CD4-positive, alpha-beta T cell treated with Interleukin-6 at 100 ng/mL for 8 hours (primary cell): Measurements from ENCODE around the gene SNRNP27.

Experiments
- DNase-seq: peaks from one replicate; pipeline ENCODE4 v3.0.0-alpha.2; 2020; ENCODE audit warnings: mixed read lengths, low spot score

SNRNP27 gene

DNA sequence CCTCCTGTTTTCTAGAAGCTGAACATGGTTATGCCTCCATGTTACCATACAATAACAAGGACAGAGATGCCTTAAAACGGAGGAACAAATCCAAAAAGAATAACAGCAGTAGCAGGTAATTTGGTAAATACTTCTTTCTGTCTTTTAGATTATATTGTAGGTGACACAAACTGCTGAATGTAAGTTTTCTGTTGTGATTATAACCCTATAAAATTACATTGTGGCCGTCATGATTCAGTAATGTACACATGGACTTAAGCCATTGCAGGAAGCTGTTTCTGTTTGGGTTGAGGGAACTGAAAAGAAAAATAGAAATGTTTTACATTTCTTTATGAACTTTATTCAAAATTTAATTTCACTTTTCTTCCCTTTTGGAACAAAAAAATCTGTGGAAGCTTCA is 22.4 kb downstream of the SNRNP27 start:
- no peak for DNase-seq

DNA sequence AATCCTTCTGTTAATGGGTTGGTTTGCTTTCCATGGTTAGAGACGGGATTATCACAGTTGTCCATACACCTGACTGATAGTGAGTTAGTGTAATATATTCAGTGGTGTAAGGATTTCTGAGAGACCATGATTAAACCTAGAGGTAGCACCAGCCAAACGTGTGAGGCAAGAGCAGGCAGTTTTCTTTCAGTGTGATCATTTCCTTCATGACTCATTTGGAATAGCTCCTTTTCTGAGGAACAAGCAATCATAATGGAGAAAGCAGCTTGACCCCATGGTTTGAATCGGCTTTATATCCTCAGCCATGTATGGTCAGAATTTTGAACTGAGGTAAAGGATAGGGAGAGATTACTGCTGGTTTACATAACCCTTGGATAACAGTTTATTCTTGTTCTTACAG is 24.1 kb downstream of the SNRNP27 start:
- DNase-seq, result no peak

DNA sequence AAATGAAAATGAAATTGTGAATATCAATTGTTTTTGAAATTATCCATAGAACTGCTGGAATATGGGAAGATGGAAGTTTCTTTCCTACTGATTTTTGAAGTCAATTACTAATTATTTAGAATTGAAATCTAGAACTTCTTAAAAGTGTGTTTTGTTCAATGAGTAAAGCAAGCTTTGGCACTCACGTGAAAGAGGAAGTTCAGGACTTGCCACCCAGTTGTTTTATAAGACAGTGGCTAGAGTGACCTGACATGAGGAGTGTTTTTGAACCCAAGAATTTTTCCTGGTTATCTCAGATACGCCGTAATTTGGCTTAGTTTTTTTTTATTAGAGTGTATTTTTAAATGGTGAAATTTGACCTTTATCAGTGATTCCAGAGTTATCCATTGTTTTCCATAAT is 24.6 kb downstream of the SNRNP27 start:
- DNase-seq, result no peak

DNA sequence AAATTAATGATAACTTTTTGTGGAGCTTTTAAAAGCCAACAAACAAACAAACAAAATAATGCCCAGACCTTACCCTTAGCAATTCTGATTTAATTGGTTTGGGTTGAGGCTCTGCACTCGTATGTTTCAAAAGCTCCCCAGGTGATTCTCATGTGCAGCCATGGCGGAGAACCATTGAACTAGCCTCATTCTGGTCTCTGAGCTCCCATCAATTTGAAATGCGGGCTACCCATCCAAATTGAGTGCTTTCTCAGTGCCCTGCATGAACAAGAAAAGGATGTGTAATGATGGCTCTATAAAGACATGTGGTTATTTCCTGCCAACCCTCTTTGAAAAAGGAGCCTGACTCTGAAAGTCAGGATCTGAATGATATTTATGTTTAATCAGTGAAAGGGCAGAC is 29.4 kb downstream of the SNRNP27 start:
- DNase-seq, result no peak

DNA sequence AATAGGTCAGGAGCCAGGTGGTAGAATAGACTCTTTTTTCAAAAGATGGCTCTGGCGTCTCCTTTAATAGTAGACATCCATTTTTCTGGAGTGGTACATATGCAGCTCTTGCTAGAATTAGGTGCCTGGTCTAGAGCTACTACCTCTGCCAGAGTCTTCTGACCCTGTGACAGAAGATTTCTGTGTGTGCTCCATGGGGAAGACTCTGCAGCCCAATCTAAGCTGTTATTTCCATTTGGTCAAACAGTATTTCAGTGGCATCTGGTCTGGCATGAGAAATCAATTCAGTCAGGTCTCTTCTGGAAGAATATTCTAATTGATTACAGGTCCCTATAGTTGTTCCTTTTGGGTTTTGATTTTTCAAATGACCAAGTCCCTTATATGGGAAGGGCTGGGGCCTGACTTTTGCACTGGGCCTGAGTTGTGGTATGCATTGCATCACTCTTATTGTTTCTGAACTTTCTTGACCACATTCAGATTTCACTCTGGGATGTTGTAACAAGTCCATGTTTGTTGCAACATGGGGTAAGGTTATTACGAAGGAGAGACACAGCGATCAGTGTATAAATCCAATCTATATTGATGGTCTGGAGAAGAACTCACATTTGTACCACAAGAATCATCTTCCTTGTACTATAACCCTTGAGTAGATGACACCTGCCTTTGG is 33.2 kb downstream of the SNRNP27 start:
- DNase-seq, result no peak

DNA sequence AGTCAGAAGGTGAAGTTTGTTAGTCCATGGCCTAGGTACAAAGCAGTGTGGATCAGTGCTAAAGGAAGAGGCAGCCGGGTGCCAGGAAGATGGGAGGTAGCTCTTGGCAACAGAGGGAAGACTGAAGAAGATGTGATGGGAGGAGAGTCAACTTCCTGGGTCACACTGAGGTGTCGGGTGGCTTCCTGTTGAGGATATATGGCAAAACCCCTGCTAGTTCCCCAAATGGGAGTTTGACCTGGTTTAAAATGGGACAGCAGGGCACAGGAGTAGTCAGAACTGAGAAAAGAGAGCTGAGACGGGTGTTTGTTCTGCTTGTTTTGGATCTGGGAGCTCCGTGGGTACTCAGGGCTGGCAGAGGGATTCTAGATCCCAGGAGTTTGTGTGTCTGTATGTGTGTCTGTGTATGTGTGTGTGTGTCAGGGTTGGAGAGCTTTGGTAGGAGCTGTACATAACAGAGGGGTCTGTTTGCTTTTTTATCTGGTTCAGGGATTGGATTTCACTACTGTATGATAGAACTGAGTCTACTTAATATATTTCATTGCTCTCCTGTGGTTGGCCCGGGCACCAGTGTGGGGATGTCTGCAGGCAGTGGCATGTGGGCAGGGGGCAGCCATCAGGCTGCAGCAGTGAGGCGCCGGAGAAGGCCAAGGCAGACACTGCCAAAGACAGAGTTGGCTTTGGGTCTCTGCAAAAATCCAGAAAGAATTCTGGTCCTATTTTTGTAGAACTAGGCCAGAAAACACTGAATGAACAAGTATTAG is 38.3 kb downstream of the SNRNP27 start:
- DNase-seq, result no peak

DNA sequence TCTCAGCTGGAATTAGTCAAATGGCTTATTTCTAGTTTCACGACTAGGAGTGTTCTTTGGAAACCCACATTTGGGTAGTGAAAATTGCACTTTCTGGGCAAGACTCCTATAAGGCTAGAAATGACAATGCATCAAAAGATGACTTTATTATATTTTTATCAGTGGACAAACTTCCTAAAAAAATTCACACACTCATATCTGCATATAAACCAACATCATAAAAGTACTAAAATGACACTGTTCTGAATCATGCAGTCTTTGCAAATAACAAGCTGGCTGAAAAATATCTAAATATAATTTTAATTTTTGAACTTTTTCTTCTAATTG is 38.8 kb downstream of the SNRNP27 start:
- DNase-seq, result no peak

DNA sequence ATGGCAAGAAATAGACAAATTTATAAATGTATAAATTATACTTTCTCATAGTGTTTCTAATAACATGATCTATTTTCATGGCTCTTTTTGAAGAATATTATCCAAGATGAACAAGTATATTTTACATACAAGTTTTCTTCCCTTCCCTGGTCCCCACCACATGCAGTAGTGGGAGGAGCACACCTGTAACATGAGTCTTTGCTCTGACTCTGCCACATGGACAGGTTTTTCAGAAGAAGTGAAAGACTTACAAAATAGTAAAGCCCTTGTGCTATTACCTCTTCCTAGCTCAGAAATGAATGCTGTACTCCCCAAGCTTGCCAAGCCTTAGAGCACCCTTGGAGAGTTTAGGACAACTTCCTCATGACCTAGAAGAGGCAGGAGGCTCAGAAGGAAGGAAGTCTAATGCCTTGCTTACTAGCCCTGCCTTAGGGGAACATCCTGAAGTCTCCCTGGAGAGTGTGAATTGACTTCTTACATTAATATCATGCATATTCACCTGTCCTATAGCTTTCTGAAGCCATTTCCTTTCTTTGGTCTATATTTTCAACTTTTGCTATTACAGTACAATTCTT is 39.6 kb downstream of the SNRNP27 start:
- no peak for DNase-seq

DNA sequence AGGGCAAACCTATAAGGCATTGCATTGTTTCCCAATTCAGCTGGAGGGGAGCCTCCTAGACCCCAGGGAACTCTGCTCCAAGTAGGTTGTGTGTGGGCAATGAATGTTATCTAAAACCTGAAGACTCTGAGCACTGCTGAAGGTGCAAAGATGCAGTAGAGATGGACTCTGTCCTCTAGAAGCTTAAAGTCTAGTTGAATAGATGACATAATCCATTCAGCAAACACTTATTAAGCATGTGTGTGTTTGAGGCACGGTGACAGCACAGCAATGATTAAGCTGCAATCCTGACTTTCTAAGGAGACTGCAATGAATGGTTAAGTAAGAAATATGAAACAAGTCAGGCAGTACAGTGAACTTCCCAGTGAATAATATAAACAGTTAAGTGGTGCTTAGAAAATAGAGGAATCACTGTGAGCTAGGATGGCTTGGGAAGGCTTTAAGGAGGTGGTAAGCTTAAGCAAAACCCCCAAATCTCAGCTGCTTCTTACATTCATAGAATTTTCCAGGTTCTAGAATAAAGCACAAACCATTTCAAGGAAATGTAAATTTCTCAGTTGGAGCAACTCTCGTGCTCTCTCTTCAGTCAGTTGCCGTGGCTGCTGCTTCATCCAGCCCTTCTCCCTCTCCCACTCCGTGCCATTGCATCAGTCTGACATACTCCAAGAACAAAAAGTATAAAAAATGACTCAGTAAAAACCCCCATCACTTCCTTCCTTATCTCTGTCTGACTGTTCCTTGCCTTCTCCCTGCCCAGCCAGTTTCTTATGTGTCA is 40.3 kb downstream of the SNRNP27 start:
- no peak for DNase-seq

DNA sequence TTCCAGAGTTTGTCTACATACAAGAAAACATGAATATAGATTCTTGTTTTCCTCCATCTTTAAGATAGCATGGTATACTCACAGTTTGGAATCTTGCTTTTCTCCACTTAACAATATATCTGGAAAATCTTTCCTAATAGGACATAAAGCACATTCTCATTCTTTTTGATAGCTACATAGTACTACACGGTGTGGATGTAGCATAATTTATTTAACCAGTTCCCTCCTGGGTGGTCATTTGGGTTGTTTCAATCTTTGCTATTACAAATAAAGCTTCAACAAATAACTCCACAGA is 40.8 kb downstream of the SNRNP27 start:
- DNase-seq, result no peak

DNA sequence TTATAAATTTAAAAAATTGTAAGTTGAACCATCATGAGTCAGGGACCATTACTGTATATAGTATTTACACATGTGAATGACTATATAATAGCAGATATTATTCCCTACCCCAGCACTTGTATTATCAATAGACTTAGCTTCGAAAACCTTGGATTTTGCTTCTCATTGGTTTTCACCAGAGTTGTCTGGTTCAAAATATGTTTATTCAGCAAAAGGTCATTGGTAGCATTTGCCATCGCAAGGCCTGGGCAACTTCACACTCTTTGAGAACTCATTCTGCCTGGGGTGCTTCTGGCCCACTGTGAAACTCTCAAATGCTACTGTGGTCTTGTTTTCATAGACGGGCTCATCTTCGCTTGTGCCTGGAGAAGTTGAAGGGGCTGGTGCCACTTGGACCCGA is 41.3 kb downstream of the SNRNP27 start:
- no peak for DNase-seq

DNA sequence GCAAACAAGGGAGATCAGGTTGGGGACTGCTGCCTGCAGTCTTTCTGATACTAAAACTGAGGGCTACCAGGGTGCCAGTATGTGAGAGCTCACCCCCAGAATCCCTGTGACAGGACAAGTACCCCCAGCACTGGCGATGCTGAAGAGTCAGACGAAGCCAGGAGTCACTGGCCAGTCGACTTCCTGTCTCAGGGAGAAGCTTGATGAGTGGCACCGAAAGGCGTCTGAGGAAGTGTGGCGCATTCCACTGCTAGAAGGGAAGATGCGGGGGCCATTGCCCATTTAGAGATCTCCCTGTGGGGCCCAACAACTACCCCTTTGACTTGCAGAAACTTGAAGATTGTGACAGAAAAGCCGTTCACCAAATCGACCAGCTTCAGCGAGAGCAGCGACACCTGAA is 43.1 kb downstream of the SNRNP27 start:
- no peak for DNase-seq

DNA sequence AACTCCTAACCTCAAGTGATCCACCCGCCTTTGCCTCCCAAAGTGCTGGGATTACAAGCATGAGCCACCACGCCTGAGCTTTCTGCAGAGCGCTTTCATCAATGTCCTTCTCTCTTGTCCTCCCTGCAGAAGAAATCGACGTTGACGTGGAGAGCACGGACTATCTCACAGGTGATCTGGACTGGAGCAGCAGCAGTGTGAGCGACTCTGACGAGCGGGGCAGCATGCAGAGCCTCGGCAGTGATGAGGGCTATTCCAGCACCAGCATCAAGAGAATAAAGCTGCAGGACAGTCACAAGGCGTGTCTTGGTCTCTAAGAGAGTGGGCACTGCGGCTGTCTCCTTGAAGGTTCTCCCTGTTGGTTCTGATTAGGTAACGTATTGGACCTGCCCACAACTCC is 44.2 kb downstream of the SNRNP27 start:
- no peak for DNase-seq

DNA sequence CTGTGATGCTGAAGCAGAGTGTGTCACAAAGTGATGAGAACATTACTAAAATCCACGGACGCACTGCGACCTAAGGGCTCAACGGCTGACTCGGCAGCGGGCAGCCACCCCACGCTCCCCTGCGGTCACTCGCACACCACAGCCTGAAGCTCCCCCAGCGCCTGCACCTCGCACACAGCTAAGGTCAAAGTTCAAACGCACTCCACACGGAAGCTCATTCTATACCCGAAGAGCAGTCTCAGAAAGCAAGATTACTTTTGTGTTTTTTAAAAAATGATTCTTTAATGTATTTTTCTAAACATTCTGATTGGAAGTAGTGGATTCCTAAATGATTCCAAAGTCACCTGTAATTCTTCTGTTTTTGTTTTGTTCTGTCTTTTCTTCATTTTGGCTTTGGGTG is 46.0 kb downstream of the SNRNP27 start:
- no peak for DNase-seq

DNA sequence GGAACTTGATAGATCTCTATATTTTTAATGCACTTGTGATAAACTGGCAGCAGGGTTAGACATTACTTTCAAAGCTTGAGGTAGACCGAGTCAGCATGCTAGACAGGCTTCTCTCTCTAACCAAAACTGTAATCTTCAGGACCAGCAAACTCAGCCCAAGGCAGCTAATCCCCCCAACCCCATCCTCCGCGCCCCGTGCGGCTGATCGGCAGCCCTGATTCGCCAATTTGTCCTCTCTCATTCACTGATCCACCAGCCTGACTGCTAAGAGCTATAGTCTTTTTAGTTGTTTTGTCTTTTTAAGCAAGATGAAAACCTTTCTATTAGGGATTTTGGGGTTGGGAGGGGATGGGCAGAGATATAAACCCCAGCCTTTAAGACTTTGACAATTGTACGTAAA is 46.9 kb downstream of the SNRNP27 start:
- DNase-seq, result no peak

DNA sequence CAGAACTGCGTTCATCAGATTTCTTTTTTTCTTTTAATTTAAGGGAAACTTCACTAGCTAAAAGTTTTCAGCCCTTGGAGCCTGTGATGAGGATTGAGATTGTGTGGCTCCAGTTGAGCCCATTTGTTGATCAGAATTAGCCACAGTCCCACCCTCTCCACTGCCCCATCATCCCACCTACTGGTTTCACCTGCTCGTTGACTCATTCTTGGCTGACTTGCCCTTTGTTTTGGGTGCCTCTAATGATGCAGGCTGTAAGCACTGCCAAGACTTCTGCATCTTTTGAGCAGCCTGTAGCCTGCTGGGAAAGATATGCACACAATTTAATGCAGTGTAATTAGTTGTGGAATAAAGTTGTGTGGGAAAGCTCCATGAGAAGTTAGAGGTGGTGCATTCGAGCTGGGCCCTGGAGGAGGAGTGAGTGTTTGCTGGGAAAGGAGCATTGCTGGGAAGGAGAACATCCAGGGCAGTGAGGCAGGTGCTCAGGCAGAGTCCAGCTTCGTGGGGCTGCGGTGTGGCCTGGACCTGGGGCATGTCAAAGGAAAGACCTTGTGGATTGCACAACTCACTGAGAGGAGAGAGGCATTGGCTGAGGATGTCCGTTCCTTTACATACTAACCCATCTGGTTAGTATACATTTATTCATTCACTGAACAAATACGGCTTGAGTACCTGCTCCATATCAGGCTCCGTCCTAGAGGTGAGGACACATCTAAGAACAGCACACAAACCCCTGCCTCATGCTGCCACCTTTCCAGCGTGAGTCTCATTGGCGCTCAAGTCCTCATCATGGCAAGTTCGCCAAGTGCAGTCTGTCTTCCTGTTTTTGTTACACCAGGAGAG is 49.5 kb downstream of the SNRNP27 start:
- no peak for DNase-seq

DNA sequence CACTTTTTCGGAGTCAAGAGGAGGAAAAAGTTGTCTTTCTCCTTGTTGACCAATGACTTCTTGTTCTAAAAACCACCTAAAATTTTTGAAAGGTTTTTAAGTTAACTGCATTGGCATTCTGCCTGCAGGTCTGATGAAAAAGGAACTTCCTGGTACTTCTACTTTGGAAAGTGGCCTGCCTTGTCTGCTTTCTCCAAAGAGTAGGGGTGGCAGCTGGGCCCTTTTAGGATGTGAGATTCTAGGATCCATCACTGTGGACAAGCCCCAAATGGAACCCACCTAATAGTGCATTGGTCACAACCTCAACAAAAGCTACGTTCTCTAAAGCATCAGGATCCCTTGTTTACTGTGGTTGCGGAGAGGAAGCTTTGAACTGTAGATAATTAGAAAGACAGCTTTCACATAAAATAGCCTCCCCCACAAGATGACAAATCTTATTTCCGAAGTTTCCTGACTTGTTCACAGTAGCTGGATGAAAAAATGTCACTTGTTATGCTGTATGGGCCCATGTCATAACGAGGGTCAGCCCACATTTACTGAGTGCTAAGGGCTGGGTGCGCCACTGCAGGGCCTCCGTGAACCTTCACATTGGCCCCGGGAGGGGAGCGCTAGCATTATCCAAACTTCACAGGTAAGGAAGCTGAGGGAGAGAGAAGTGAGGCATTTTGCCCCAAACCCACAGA is 50.2 kb downstream of the SNRNP27 start:
- DNase-seq, result no peak

DNA sequence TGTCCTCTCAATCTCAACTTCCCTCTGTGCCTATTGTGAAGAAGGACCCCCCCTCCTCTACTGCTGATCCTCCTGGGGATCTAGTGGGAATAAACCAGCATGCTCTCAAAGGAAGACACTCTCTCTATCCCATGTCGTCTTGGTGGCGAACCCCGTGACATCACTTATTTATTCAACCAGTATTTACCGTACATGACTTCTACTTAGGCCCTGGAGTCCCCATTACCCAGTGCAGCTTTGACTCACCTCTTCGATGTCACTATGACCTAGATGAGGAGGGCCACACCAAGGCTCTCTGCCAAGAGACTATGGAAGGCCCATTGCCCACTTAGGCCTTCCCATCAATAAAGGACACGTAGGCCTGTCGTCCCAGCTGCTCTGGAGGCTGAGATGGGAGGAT is 51.0 kb downstream of the SNRNP27 start:
- no peak for DNase-seq

DNA sequence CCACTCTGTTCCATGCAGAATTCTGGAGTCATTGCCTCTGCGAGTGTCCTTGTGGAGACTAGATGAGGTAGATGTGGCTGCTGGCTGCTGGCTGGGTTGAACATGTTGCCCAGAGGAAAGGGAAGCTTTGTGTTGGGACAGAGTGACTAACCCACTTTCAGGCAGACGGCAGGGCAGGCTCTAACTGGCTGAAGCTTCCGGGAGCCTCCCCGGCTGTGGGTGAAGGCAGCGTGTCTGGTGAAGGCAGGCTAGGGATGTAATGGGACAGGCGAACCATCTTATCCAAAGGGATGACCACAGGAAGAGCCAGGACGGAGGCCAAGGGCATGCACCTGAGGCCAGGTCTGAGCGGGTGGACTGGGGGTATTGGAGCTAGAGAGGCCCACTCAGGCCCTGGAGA is 51.7 kb downstream of the SNRNP27 start:
- peak; percentile 12 for DNase-seq

DNA sequence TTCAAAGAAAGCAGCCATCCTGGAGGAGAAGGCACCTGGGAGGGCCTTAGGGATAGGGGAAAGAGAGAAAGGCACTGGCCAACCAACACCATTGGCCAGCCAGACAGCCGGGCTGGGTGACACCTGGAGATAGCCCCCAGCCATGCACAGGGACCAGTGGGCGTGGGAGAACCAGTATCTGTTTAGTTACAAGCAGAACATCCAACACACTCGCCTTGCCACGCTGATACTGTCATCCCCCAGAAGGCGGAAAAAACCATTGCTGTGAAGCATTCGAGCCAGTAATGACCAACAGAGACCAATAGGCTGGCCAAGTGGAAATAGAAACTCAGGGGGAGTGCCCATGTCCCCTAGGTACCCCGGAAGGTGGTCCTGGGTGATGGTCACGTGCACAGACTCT is 52.2 kb downstream of the SNRNP27 start:
- DNase-seq, result no peak
